OCI-LY3 (cell line): ENCODE results near the gene ABHD3.

Experiments
- CTCF ChIP-seq: fragments of 200-600, 300-600 bp; sonication (generic); IDR thresholded peaks from 2 replicates; pipeline ENCODE4 v1.5.1; 2014; ENCODE audit warnings: antibody characterized with exemption, low read length, low read depth
- EZH2phosphoT487 ChIP-seq: fragments of 200-600 bp; shearing (Covaris generic); IDR thresholded peaks from 2 replicates; pipeline ENCODE4 v1.6.1; 2018; ENCODE audit warnings: antibody characterized with exemption, mixed run types, low read depth

GRCh38 chr18:21684731-21685130, 19.8 kb downstream of the ABHD3 start:
- TF ChIP-seq CTCF (no peak), EZH2phosphoT487 (no peak)
